ENCODE measurements around the gene COPS8. TPM values are rescaled to one million over a fixed set of nuclear protein-coding genes. Genes with fewer than 3 reads are reported as not detected.

Gene COPS8
- total RNA-seq, 1 donor from 2014 or later: 63.8 TPM

DNA sequence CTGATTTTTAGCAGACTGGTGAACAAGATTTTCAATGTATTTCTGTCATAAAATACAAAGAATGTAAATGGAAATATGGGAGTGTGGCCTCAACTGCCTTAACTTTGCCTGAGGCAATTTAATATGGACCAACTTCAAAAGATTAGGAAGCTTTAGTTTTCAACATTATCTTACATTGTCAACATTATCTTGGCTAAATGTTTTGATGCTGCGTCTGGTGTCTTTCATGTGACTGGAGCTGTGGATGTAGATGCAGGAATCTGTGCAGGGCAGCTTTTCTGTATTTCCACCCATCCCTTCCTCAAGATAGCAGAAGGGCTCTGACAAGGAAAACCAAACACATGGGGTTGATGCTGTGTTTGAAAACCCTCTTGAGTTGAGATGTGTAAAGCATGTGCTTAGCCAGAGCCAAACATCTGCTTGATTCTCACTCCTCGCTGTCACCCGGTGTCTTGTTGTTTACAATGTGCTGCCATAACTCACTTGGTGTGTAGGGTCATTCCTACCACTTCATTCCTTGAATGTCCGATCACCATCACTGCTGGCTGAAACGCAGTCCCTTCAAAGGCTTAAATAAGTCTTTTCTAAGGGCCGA is 33.0 kb downstream of the COPS8 start:
- Mint-ChIP-seq H3K9me3 (no peaks in the 10 kb centered on the region), H3K4me1 (ENCODE audit: low read depth) (peaks cover 3% of the 10 kb centered on the region)
- intact Hi-C loops (cut with micrococcal nuclease): no loop called here

DNA sequence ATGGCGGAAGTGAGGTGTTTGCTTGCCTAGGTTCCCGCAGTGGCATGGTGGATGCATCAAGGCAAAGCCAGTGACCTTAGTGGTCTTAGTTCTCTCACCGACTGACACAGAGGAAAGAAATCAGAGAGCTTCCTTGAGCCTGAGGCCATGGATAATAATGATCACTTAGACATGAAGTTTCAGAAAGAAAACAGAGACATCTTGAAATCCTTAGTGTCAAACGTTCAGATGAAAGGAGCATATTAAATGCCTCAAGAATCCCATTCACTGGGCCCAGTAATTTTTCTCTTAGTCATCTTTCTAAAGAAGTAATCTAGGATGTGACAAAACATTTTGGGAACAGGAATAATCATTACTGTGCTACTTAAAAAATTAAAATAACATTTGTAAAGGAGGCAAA is 35.2 kb downstream of the COPS8 start:
- no peak overlapping the region for H3K4me3 Mint-ChIP-seq (ENCODE audit: low read depth)
- H3K36me3 Mint-ChIP-seq (ENCODE audit: low read depth): no peaks in the 10 kb centered on the region
- intact Hi-C loops (cut with micrococcal nuclease): no loop called here

More for the DNA sequence above, 33.0 kb downstream of the COPS8 start:
- H3K36me3 Mint-ChIP-seq (ENCODE audit: low read depth): no peaks in the 10 kb centered on the region
- no peak for DNase-seq (ENCODE audit: low spot score)
- no peak overlapping the region for H3K27ac Mint-ChIP-seq
- H3K4me3 Mint-ChIP-seq (ENCODE audit: low read depth): no peak overlapping the region
- no peaks in the 10 kb centered on the region for H3K27me3 Mint-ChIP-seq (ENCODE audit: low read depth)

DNA sequence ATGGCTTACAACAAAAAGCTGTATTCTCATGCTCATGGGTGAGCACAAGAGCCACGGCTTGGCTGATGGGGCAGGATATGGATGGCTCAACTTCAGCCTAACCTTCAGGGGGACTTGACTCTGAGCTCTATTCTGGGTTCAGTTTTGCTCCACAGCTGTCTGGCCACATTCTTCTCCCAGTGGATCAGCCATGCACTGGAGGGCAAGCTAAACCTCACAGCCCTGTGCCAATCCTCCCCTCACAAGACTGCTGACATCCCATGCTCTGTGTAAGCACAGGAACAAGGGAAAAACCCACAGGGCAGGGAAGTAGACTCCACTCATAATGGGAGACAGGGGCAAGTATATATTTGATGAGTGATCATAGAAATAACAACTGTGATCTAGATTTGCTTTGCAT is 35.6 kb downstream of the COPS8 start:
- intact Hi-C loops (cut with micrococcal nuclease): no loop called here
- Mint-ChIP-seq H3K9me3 (no peaks in the 10 kb centered on the region), H3K36me3 (ENCODE audit: low read depth) (no peaks in the 10 kb centered on the region)

More for the DNA sequence above, 35.2 kb downstream of the COPS8 start:
- H3K27me3 Mint-ChIP-seq (ENCODE audit: low read depth): no peaks in the 10 kb centered on the region
- DNase-seq (ENCODE audit: low spot score): no peak
- no peaks in the 10 kb centered on the region for H3K9me3 Mint-ChIP-seq
- no peak overlapping the region for H3K27ac Mint-ChIP-seq
- peaks cover 3% of the 10 kb centered on the region for H3K4me1 Mint-ChIP-seq (ENCODE audit: low read depth)

DNA sequence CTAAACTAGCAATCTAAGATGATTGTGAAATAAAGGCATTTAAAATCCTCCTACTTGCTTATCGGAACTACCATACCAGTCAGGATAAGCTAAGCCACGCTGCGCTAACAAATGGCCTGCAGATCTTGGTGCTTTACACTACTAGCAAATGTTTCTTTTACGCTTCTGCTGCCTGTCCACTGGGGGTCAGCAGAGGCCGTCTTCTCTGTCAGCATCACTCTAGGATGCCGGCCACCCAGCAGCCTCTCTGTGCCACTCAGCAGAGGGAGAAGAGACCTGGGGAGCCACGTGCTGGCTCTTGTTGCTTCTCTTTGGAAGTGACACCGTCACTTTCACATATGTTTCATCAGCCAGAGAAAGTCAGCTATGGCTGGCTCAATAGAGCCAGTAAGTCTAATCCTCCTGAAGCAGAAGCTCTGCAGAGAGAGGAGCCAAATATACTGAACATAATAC is 36.6 kb downstream of the COPS8 start:
- Mint-ChIP-seq H3K27ac (no peak overlapping the region), H3K9me3 (no peaks in the 10 kb centered on the region), H3K4me1 (ENCODE audit: low read depth) (peaks cover 3% of the 10 kb centered on the region), H3K36me3 (ENCODE audit: low read depth) (no peaks in the 10 kb centered on the region), H3K27me3 (ENCODE audit: low read depth) (no peaks in the 10 kb centered on the region), H3K4me3 (ENCODE audit: low read depth) (no peak overlapping the region)
- peak; percentile 20 for DNase-seq (ENCODE audit: low spot score)
- intact Hi-C loops (cut with micrococcal nuclease): loop anchor here (1.0 kb wide), 1 partner anchor 450 kb away; no protein-coding TSS in a partner anchor

More for the DNA sequence above, 35.6 kb downstream of the COPS8 start:
- Mint-ChIP-seq H3K27me3 (ENCODE audit: low read depth) (no peaks in the 10 kb centered on the region), H3K27ac (no peak overlapping the region), H3K4me3 (ENCODE audit: low read depth) (no peak overlapping the region), H3K4me1 (ENCODE audit: low read depth) (peaks cover 3% of the 10 kb centered on the region)
- DNase-seq (ENCODE audit: low spot score): no peak

DNA sequence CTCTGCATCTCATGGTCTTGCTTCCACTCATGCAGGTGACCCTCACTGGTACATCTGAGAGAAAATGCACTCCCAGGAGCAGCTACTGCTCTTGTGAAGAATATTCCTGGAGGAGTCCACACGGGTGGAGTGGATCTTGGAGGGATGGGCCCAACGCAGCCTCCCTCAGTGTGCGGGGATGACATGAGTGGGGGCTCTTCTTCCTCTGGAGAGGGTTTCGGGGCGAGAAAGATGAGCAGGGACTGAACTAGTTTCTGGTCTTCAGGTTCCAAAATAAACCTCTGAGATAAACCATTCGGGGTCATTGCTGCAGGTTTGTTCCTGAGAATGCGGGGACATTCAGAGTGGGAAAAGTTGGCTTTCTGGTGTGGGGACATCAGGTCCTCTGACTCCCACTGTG is 39.1 kb downstream of the COPS8 start:
- Mint-ChIP-seq H3K9me3 (no peaks in the 10 kb centered on the region), H3K27me3 (ENCODE audit: low read depth) (no peaks in the 10 kb centered on the region), H3K4me3 (ENCODE audit: low read depth) (no peak overlapping the region), H3K27ac (no peak overlapping the region), H3K36me3 (ENCODE audit: low read depth) (no peaks in the 10 kb centered on the region), H3K4me1 (ENCODE audit: low read depth) (peaks cover 3% of the 10 kb centered on the region)
- DNase-seq (ENCODE audit: low spot score): no peak
- intact Hi-C loops (cut with micrococcal nuclease): no loop called here

DNA sequence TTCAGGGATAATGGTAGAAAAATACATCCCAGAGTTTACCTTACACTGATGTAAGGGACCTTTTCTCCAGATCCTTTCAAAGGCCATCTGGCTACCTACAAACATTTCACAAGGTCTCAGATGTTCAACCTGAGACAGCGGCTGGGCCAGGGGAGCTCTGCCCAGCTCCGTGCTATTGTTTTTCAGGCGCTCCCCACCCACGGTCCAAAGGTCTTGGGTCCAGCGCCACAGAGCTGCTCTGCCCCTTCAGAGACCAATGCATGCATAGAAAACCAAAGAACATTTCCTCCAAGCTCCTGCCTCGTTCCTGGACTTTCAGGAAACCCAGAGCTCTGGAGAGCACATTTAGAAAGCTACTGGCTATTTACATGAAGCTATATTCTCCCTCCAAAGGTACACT is 40.3 kb downstream of the COPS8 start:
- intact Hi-C loops (cut with micrococcal nuclease): no loop called here
- Mint-ChIP-seq H3K4me1 (ENCODE audit: low read depth) (peaks cover 3% of the 10 kb centered on the region), H3K27me3 (ENCODE audit: low read depth) (no peaks in the 10 kb centered on the region), H3K36me3 (ENCODE audit: low read depth) (no peaks in the 10 kb centered on the region), H3K4me3 (ENCODE audit: low read depth) (no peak overlapping the region), H3K27ac (no peak overlapping the region), H3K9me3 (no peaks in the 10 kb centered on the region)
- DNase-seq (ENCODE audit: low spot score): no peak

DNA sequence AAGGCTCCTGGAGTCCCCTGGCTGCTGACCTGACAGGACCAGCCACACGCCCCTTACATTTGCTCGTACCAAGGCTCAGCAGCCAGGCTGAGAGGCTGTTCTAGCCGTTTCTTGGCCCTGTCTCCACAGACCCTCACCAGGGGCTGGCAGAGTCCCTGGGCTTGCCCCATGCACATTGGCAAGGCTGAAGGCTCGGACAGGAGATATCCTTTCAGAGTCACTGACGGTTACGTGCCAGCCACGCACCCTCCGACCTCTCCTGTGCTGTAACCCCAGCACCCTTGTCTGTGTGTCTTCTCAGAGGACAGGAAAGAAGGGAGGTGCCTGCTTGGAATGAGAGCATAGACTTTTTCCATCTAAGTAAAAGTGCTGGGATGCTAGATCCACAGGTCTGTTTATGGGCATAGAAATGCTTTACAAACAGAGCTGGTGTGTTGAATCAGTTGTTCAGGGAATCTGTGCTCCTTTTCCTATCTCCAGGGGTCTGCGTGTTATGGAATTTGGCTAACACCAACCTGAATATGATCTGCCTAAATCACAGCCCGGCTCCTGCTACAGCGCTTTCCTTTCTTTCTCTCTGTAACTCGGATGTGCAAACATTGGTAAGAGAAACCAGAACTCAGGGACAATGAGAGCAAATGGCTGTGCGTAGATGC is 41.0 kb downstream of the COPS8 start:
- H3K36me3 Mint-ChIP-seq (ENCODE audit: low read depth): no peaks in the 10 kb centered on the region
- H3K4me1 Mint-ChIP-seq (ENCODE audit: low read depth): peaks cover 3% of the 10 kb centered on the region
- H3K27me3 Mint-ChIP-seq (ENCODE audit: low read depth): no peaks in the 10 kb centered on the region
- no peak for DNase-seq (ENCODE audit: low spot score)
- intact Hi-C loops (cut with micrococcal nuclease): no loop called here
- no peak overlapping the region for H3K27ac Mint-ChIP-seq
- no peaks in the 10 kb centered on the region for H3K9me3 Mint-ChIP-seq
- no peak overlapping the region for H3K4me3 Mint-ChIP-seq (ENCODE audit: low read depth)

DNA sequence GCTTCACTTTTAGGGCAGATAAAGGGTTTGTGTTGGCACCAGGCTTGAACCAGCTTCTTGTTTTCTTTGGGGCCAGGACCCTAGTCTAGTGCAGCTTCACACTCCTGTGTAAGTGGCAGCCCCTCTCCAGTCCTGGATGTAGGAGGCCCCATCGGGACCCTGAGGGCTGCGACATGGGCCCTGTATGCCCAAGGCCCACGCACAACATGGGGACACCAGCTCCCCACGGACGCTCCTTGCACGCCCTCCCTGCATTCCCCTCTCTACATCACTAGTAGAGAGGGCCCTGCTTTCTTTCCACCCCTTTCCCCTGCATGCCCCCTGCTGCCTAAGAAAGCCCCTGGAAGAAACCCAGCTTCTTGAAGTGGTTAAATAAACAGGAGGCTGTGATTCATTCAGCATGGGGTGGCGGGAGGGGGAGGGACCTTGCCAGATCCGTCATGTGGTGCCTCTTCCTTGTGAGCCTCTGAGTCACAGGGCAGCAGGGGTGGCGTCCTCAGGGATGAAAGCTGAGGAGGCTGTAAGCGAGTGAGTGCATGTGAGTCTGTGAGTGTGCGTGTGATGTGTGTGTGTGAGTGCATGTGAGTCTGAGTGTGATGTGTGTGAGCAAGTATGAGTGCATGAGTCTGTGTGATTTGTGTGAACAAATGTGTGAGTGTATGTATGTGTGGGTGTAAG is 42.5 kb downstream of the COPS8 start:
- no peaks in the 10 kb centered on the region for H3K36me3 Mint-ChIP-seq (ENCODE audit: low read depth)
- no peak overlapping the region for H3K27ac Mint-ChIP-seq
- intact Hi-C loops (cut with micrococcal nuclease): no loop called here
- H3K4me3 Mint-ChIP-seq (ENCODE audit: low read depth): no peak overlapping the region
- DNase-seq (ENCODE audit: low spot score): no peak
- no peaks in the 10 kb centered on the region for H3K27me3 Mint-ChIP-seq (ENCODE audit: low read depth)
- no peaks in the 10 kb centered on the region for H3K9me3 Mint-ChIP-seq
- H3K4me1 Mint-ChIP-seq (ENCODE audit: low read depth): no peaks in the 10 kb centered on the region

DNA sequence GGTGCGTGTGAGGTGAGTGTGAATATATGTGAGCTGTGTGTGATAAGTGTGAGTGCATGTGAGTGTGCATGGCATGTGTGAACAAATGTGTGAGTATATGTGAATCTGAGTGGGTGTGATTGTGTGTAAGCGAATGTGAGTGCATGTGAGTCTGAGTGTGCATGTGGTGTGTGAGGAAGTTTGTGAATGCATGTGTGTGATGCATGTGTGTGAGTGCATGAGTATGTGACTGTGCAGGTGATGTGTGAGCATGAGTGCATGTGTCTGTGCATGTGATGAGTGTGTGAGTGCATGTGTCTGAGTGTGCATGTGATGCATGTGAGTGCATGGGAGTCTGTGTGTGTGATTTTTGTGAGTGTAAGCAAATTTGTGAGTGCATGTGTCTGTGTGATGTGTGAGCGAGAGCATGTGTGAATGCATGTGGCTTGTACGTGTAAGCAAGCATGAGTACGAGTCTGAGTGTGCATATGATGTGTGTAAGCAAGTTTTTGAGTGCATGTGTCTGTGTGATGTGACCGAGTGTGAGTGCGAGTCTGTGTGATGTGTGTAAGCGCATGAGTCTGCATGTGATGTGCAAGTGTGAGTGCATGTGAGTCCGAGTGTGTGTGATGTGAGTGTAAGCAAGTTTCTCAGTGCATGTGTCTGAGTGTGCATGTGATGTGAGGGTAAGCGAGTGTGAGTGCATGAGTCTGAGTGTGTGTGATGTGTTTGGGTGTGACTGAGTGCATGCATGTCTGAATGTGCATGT is 43.3 kb downstream of the COPS8 start:
- intact Hi-C loops (cut with micrococcal nuclease): no loop called here
- H3K27ac Mint-ChIP-seq: no peak overlapping the region
- no peaks in the 10 kb centered on the region for H3K9me3 Mint-ChIP-seq
- no peaks in the 10 kb centered on the region for H3K36me3 Mint-ChIP-seq (ENCODE audit: low read depth)
- H3K4me1 Mint-ChIP-seq (ENCODE audit: low read depth): no peaks in the 10 kb centered on the region
- no peak overlapping the region for H3K4me3 Mint-ChIP-seq (ENCODE audit: low read depth)
- H3K27me3 Mint-ChIP-seq (ENCODE audit: low read depth): no peaks in the 10 kb centered on the region
- DNase-seq (ENCODE audit: low spot score): no peak

DNA sequence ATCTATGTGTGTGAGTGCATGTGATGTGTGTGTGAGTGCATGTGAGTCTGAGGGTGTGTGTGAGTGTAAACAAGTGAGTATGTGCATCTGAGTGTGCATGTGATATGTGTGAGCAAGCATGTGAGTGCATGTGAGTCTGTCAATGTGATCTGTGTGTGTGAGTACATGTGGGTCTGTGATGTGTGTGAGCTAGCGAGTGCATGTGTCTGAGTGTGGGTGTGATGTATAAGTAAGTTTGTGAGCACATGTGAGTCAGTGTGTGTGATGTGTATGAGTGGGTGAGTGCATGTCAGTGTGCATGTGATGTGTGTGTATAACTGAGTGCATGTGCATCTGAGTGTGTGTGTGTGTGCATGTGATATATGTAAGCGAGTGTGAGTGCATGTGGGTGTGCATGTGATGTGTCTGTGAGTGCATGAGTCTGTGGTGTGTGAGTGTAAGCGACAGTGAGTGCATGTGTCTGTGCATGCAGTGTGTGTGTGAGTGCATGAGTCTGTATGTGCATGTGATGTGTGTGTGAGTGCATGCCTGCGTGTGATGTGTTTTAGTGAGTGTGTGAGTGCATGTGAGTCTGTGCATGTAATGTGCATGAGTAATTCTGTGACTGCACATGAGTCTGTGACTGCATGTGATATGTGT is 44.1 kb downstream of the COPS8 start:
- no peak overlapping the region for H3K4me3 Mint-ChIP-seq (ENCODE audit: low read depth)
- no peaks in the 10 kb centered on the region for H3K4me1 Mint-ChIP-seq (ENCODE audit: low read depth)
- intact Hi-C loops (cut with micrococcal nuclease): no loop called here
- H3K36me3 Mint-ChIP-seq (ENCODE audit: low read depth): no peaks in the 10 kb centered on the region
- H3K9me3 Mint-ChIP-seq: no peaks in the 10 kb centered on the region
- no peak overlapping the region for H3K27ac Mint-ChIP-seq
- no peak for DNase-seq (ENCODE audit: low spot score)
- H3K27me3 Mint-ChIP-seq (ENCODE audit: low read depth): no peaks in the 10 kb centered on the region

DNA sequence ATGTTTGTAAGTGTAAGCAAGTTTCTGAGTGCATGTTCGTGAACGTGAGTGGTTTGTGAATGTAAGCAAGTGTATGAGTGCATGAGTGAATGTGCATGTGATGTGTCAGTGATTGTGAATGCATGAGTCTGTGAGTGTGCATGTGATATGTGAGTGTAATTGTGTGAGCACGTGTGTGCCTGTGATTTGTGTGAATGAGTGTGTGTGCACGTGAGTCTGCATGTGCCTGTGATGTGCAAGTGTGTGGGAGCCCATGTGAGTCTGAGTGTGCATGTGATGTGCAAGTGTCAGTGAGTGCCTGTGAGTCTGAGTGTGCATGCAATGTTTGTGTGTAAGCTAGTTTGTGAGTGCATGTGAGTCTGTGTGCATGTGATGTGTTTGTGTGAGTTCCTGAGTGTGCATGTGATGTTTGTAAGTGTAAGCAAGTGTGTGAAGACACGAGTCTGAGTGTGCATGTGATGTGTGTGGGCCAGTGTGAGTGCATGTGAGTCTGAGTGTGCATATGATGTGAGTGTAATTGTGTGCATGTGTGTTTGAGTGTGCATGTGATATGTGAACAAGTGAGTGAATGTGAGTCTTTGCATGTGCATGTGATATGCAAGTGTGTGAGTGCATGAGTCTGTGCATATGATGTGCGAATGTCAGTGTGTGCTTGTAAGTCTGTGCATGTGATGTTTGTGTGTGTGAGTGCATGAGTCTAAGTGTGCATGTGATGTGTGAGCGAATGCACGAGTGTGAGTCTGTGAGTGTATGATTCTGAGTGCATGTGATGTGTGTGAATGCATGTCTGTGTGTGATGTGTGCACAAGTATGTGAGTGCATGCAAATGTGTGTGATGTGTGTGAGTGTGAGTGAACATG is 45.1 kb downstream of the COPS8 start:
- H3K4me3 Mint-ChIP-seq (ENCODE audit: low read depth): no peak overlapping the region
- intact Hi-C loops (cut with micrococcal nuclease): no loop called here
- H3K27me3 Mint-ChIP-seq (ENCODE audit: low read depth): no peaks in the 10 kb centered on the region
- no peak for DNase-seq (ENCODE audit: low spot score)
- H3K9me3 Mint-ChIP-seq: no peaks in the 10 kb centered on the region
- H3K36me3 Mint-ChIP-seq (ENCODE audit: low read depth): no peaks in the 10 kb centered on the region
- no peaks in the 10 kb centered on the region for H3K4me1 Mint-ChIP-seq (ENCODE audit: low read depth)
- H3K27ac Mint-ChIP-seq: no peak overlapping the region
